NCI-H128 (cell line): ENCODE measurements around the gene DPP6.
"Not testable (repeated sequence)": the region's sequence is repeated elsewhere in the genome, so short reads cannot be mapped to it uniquely, and the experiment has no call there.

Experiments
- DNase-seq: peaks from one replicate; lab custom pipeline; 2025; ENCODE audit not compliant: unreplicated experiment; lab: John Stamatoyannopoulos, UW

DPP6 gene

GRCh38 chr7:154646126-154647013 is 594.2 kb downstream of the DPP6 start:
- no peak for DNase-seq

- no peak for DNase-seq
Measured at GRCh38 chr7:154647625-154648024, 595.4 kb downstream of the DPP6 start.

GRCh38 chr7:154649015-154649414 is 596.8 kb downstream of the DPP6 start:
- no peak for DNase-seq

GRCh38 chr7:154649434-154649833 is 597.2 kb downstream of the DPP6 start:
- DNase-seq = no peak

- no peak for DNase-seq
Measured at GRCh38 chr7:154650275-154650674, 598.1 kb downstream of the DPP6 start.

GRCh38 chr7:154651501-154651900 is 599.3 kb downstream of the DPP6 start:
- no peak for DNase-seq

- no peak for DNase-seq
Measured at GRCh38 chr7:154652564-154652963, 600.4 kb downstream of the DPP6 start.

- no peak for DNase-seq
Measured at GRCh38 chr7:154653281-154653680, 601.1 kb downstream of the DPP6 start.

- no peak for DNase-seq
Measured at GRCh38 chr7:154656618-154657017, 604.4 kb downstream of the DPP6 start.

GRCh38 chr7:154666768-154667167 is 614.6 kb downstream of the DPP6 start:
- DNase-seq = no peak

GRCh38 chr7:154672659-154673415 is 620.6 kb downstream of the DPP6 start:
- no peak for DNase-seq

- no peak for DNase-seq
Measured at GRCh38 chr7:154674191-154674590, 622.0 kb downstream of the DPP6 start.

- no peak for DNase-seq
Measured at GRCh38 chr7:154675560-154675959, 623.4 kb downstream of the DPP6 start.

GRCh38 chr7:154676033-154676421 is 623.8 kb downstream of the DPP6 start:
- DNase-seq = not testable (repeated sequence)

- DNase-seq = no peak
Measured at GRCh38 chr7:154676422-154677073, 624.4 kb downstream of the DPP6 start.

- DNase-seq = no peak
Measured at GRCh38 chr7:154677454-154677853, 625.3 kb downstream of the DPP6 start.

- DNase-seq = not testable (repeated sequence)
Measured at GRCh38 chr7:154678001-154678550, 625.9 kb downstream of the DPP6 start.

- DNase-seq = no peak
Measured at GRCh38 chr7:154679379-154680053, 627.3 kb downstream of the DPP6 start.

- DNase-seq = no peak
Measured at GRCh38 chr7:154680894-154681659, 628.9 kb downstream of the DPP6 start.

GRCh38 chr7:154682003-154682402 is 629.8 kb downstream of the DPP6 start:
- no peak for DNase-seq
